Liver (tissue), 2 donors: Measurements from ENCODE around the gene GSK3A.

Experiments used
- JUND ChIP-seq, 2 donors: IDR thresholded peaks; 2 replicates each; pipeline ENCODE4 v1.6.1; 2016; ENCODE audit warnings: antibody characterized with exemption in 2 of 2
- TAF1 ChIP-seq: conservative IDR thresholded peaks from 2 replicates; pipeline ENCODE4 v1.6.1; 2016; ENCODE audit warnings: antibody characterized with exemption, mild to moderate bottlenecking
- donor health status: healthy.

DNA sequence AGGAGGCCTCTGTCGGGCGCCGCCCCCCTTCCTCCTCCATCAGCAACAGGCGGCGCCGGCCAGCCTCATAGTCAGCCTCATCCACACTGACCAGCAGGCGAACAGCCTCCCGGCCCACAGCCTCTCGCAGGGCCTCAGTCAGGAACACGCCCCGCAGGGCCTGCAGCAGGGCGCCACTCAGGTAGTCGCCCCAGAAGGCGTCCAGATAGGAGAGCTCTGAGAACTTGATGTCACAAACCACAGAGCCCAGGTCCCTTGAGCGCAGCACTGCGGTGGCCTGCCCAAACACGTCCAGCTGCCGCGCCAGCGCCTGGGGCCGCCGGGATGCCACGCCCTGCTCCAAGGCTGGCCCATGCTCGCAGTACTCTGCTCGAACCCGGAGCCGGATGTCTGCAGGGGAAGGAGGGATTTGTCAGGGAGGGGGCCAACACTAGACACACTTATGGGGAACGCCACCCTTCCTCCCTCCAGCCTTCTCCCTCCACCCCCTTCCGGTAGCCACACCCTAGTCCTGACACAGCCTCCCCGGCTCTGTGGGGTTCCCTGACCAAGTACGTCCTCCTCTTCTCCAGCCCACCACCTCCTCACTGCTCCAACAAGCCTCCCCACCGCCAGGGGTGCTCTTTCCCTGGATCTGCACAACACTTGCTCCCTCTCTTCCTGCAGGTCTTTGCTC, 42.8 kb downstream of the GSK3A start:
- TF ChIP-seq JUND (IDR thresholded peaks at IDR 0.05) (no peak), TAF1 (no peak)
